SU-DHL-6 (cell line): ENCODE data around the gene CNRIP1.

ENCODE experiments used
- H2AFZ ChIP-seq: fragments of 200-600 bp; sonication (generic); 2 replicates; pipeline ENCODE4 v1.6.1; 2014; ENCODE audit warnings: low read depth, mild to moderate bottlenecking, moderate library complexity, mixed read lengths, antibody characterized with exemption, low read length; ENCODE audit not compliant: severe bottlenecking
- H3F3A ChIP-seq: fragments of 200-600 bp; shearing (Covaris generic); 2 replicates; pipeline ENCODE4 v1.6.0; 2016; ENCODE audit warnings: antibody characterized with exemption, mild to moderate bottlenecking; ENCODE audit not compliant: insufficient read depth
- H3K27ac ChIP-seq: fragments of 200-600 bp; sonication (generic); 2 replicates; pipeline ENCODE4 v1.5.1; 2016; ENCODE audit warnings: low read depth, mild to moderate bottlenecking, low read length, moderate library complexity, mixed read lengths
- H3K27me3 ChIP-seq: fragments of 200-600 bp; sonication (generic), shearing (Covaris generic); 2 replicates; pipeline ENCODE4 v1.6.0; 2014; ENCODE audit warnings: mild to moderate bottlenecking, low read length
- H3K36me3 ChIP-seq: fragments of 200-600 bp; sonication (generic); 2 replicates; pipeline ENCODE4 v1.6.1; 2014; ENCODE audit warnings: mild to moderate bottlenecking, low read length, mixed read lengths
- H3K4me2 ChIP-seq: fragments of 300-600, 200-600 bp; shearing (Covaris generic), sonication (generic); 2 replicates; pipeline ENCODE4 v1.6.0; 2014; ENCODE audit warnings: low read length, low read depth, mild to moderate bottlenecking; ENCODE audit not compliant: poor library complexity, severe bottlenecking
- H3K4me3 ChIP-seq: fragments of 200-600 bp; sonication (generic); 2 replicates; pipeline ENCODE4 v1.5.1; 2014; ENCODE audit warnings: antibody characterized with exemption, low read length, mild to moderate bottlenecking, mixed read lengths; ENCODE audit not compliant: insufficient read depth, poor library complexity, severe bottlenecking
- H3K79me2 ChIP-seq: fragments of 200-600 bp; sonication (generic); 2 replicates; pipeline ENCODE4 v1.6.1; 2014; ENCODE audit warnings: mild to moderate bottlenecking, low read length, moderate library complexity; ENCODE audit not compliant: insufficient read depth
- H3K9ac ChIP-seq: fragments of 200-600 bp; sonication (generic); 2 replicates; pipeline ENCODE4 v1.7.0; 2014; ENCODE audit warnings: mild to moderate bottlenecking, low read length
- H3K9me2 ChIP-seq: fragments of 200-600 bp; sonication (generic); replicated peaks from 2 replicates; pipeline ENCODE4 v1.6.1; 2014; ENCODE audit warnings: low read length; ENCODE audit not compliant: insufficient read depth
- H3K9me3 ChIP-seq: fragments of 200-600 bp; sonication (generic); 2 replicates; pipeline ENCODE4 v1.6.1; 2014; ENCODE audit warnings: low read length, mixed read lengths; ENCODE audit not compliant: insufficient read depth
- H4K20me1 ChIP-seq: fragments of 200-600 bp; sonication (generic); 2 replicates; pipeline ENCODE4 v1.6.1; 2014; ENCODE audit warnings: low read depth, mild to moderate bottlenecking, antibody characterized with exemption, low read length, moderate library complexity, mixed read lengths
- EZH2phosphoT487 ChIP-seq: fragments of 200-600 bp; sonication (generic), shearing (Covaris generic); conservative IDR thresholded peaks from 2 replicates; pipeline ENCODE4 v1.6.1; 2018; ENCODE audit warnings: mild to moderate bottlenecking, antibody characterized with exemption, low read length, moderate library complexity, mixed read lengths
- TF ChIP-seq, protein P1 (sequence below): fragments of 200-600 bp; sonication (generic); IDR thresholded peaks from one replicate; pipeline ENCODE4 v1.5.1; 2017; ENCODE audit warnings: antibody characterized with exemption, mild to moderate bottlenecking, low read length, moderate library complexity; ENCODE audit not compliant: insufficient read depth, poor library complexity, severe bottlenecking

CNRIP1 gene

GRCh38 chr2:68252400-68253218 is 67.1 kb downstream of the CNRIP1 start, which contains the start of gene PPP3R1:
Gene PPP3R1, minus strand, starts transcription at chr2:68252532. Its CDS starts 405 bp downstream, at chr2:68252127.
- H3K36me3 ChIP-seq: no peaks in the 10 kb centered on the region
- H4K20me1 ChIP-seq: peaks cover 32% of the 10 kb centered on the region
- H3K27ac ChIP-seq: peak within 1 kb of the TSS; percentile 91
- H3K79me2 ChIP-seq: peaks cover 46% of the 10 kb centered on the region
- H3K9ac ChIP-seq: peak within 1 kb of the TSS; percentile 92
- peaks cover 5% of the 10 kb centered on the region; the same call in 1 of the 2 replicates for H3F3A ChIP-seq
- H3K27me3 ChIP-seq: no peaks in the 10 kb centered on the region
- no peaks in the 10 kb centered on the region for H3K9me3 ChIP-seq
- H3K4me3 ChIP-seq: peak within 1 kb of the TSS; percentile 91
- no peaks in the 10 kb centered on the region for H3K9me2 ChIP-seq
- H3K4me2 ChIP-seq: peak within 1 kb of the TSS; percentile 98
- TF ChIP-seq EZH2phosphoT487: no peak
- TF ChIP-seq, protein P1, sequence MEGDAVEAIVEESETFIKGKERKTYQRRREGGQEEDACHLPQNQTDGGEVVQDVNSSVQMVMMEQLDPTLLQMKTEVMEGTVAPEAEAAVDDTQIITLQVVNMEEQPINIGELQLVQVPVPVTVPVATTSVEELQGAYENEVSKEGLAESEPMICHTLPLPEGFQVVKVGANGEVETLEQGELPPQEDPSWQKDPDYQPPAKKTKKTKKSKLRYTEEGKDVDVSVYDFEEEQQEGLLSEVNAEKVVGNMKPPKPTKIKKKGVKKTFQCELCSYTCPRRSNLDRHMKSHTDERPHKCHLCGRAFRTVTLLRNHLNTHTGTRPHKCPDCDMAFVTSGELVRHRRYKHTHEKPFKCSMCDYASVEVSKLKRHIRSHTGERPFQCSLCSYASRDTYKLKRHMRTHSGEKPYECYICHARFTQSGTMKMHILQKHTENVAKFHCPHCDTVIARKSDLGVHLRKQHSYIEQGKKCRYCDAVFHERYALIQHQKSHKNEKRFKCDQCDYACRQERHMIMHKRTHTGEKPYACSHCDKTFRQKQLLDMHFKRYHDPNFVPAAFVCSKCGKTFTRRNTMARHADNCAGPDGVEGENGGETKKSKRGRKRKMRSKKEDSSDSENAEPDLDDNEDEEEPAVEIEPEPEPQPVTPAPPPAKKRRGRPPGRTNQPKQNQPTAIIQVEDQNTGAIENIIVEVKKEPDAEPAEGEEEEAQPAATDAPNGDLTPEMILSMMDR: no peak
- H2AFZ ChIP-seq: peak within 1 kb of the TSS; percentile 61

- TF ChIP-seq, protein P1: no peak
- TF ChIP-seq EZH2phosphoT487: no peak
- H3K4me2 ChIP-seq: peak overlapping the region; percentile 86
- H3K9ac ChIP-seq: peak overlapping the region; percentile 92
- peaks cover 39% of the 10 kb centered on the region for H4K20me1 ChIP-seq
- no peaks in the 10 kb centered on the region for H3K36me3 ChIP-seq
- peaks cover 5% of the 10 kb centered on the region; the same call in 1 of the 2 replicates for H3F3A ChIP-seq
- peaks cover 52% of the 10 kb centered on the region for H3K79me2 ChIP-seq
- no peaks in the 10 kb centered on the region for H3K9me3 ChIP-seq
- H3K9me2 ChIP-seq: no peaks in the 10 kb centered on the region
- peak overlapping the region; percentile 69 for H3K4me3 ChIP-seq
- peak overlapping the region; percentile 91 for H3K27ac ChIP-seq
- no peaks in the 10 kb centered on the region for H3K27me3 ChIP-seq
- no peak overlapping the region for H2AFZ ChIP-seq
Measured at GRCh38 chr2:68251855-68252399, 67.8 kb downstream of the CNRIP1 start.

- H2AFZ ChIP-seq: no peak overlapping the region
- no peaks in the 10 kb centered on the region for H3K9me2 ChIP-seq
- H3F3A ChIP-seq: peaks cover 5% of the 10 kb centered on the region; the same call in 1 of the 2 replicates
- TF ChIP-seq, protein P1: peak; percentile 84
- no peak for TF ChIP-seq EZH2phosphoT487
- no peaks in the 10 kb centered on the region for H3K27me3 ChIP-seq
- peak overlapping the region; percentile 92 for H3K9ac ChIP-seq
- peak overlapping the region; percentile 69 for H3K4me3 ChIP-seq
- peak overlapping the region; percentile 86 for H3K4me2 ChIP-seq
- H3K79me2 ChIP-seq: peaks cover 58% of the 10 kb centered on the region
- H3K9me3 ChIP-seq: no peaks in the 10 kb centered on the region
- peak overlapping the region; percentile 91 for H3K27ac ChIP-seq
- peaks cover 45% of the 10 kb centered on the region for H4K20me1 ChIP-seq
- H3K36me3 ChIP-seq: no peaks in the 10 kb centered on the region
Measured at GRCh38 chr2:68251187-68251854, 68.4 kb downstream of the CNRIP1 start.
